CD4-positive, alpha-beta T cell treated with Interferon gamma for 1 hour (primary cell): ENCODE results near the gene AURKAIP1.
"Not testable (repeated sequence)": the region's sequence is repeated elsewhere in the genome, so short reads cannot be mapped to it uniquely, and the experiment has no call there.

Source experiments
- DNase-seq: peaks from one replicate; pipeline ENCODE4 v3.0.0-alpha.2; 2020

AURKAIP1 gene

GRCh38 chr1:1385339-1385738, 10.3 kb upstream of the AURKAIP1 start:
- not testable (repeated sequence) for DNase-seq

- DNase-seq: no peak
Measured at GRCh38 chr1:1381294-1381693, 6.3 kb upstream of the AURKAIP1 start.

- no peak for DNase-seq
Measured at GRCh38 chr1:1380860-1381259, 5.9 kb upstream of the AURKAIP1 start.

DNA sequence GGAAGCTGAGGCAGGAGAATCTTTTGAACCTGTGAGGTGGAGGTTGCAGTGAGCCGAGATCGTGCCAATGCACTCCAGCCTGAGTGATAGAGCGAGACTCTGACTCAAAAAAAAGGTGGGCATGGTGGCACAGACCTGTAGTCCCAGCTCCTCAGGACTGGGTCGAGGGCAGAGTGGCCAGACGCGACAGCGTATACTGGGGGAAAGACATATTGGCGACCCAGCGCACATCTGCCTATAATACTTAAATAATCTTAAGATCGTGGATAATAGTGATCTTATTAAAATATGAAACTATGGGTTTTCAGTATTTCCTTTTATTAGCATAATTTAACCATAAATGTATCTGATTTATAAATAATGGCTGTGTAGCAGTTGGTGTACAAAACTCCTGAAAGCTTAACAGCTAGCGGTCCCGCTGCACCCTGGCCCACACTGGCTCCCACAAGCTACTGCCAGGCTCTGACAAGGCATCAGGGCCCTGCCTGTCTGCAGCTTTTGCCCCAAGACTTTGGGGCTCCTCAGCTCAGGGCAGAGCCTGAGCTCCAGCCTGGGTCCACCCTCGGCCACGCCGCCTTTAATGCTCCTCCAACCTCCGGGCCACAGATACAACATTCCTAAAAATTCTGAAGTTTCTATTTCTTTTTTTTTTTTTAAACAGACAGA, 2.7 kb upstream of the AURKAIP1 start:
- DNase-seq: no peak

- DNase-seq: no peak
Measured at GRCh38 chr1:1376551-1377226, 1.7 kb upstream of the AURKAIP1 start.

DNA sequence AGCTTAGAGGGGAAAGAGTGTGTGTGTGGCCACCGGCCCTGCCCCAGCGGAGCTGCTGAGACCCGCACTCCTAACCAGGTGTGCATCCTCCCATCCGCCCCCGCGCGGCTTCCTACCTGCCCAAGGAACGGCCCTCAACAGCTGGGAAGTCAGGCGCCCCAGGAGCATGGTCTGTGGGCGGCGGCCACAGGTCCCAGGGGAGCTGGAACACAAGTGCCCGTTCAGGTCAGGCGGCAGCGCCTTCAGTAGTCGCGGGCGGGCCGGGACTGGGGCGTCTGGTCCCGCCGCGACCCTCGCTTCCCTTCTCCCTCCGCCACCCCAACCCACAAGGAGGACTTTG, 448 bp downstream of the AURKAIP1 start:
- no peak for DNase-seq

GRCh38 chr1:1373815-1374588, 1.0 kb downstream of the AURKAIP1 start:
- DNase-seq: no peak

DNA sequence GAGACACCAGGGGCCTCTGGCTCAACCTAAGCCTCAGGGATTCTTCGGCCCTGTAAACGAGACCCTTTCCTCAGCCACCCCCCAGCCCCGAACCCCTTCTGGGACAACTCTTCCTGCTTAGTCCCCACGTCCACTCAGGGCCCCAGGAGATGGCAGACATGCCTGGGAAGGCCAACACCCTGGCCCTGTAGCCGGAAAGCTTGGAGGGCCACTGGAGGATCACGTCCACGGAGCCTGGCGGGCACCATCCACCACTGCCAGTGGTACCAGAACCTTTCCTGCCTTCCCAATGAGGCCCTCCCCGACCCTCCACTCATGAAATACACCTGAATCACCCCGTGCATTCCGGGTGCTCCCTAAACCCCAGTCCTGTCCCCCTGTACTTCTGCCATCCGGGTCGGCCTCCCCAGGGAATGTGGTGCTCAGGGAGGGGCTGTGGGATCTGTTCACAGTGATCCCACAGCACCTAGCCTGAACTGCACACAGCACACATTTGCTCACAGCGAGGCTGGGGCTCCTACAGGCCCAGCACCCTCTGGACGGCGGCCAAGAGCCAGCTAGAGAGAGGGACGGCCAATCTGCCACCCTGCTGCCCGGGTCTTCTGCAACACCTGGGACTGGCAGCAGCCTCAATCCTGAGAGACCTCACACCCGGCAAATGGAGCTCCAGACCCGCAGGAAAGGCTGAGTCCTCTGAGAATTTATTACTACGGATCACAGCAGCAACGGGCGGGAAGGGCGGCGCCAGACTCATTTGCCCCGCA, 1.8 kb downstream of the AURKAIP1 start:
- DNase-seq: no peak

DNA sequence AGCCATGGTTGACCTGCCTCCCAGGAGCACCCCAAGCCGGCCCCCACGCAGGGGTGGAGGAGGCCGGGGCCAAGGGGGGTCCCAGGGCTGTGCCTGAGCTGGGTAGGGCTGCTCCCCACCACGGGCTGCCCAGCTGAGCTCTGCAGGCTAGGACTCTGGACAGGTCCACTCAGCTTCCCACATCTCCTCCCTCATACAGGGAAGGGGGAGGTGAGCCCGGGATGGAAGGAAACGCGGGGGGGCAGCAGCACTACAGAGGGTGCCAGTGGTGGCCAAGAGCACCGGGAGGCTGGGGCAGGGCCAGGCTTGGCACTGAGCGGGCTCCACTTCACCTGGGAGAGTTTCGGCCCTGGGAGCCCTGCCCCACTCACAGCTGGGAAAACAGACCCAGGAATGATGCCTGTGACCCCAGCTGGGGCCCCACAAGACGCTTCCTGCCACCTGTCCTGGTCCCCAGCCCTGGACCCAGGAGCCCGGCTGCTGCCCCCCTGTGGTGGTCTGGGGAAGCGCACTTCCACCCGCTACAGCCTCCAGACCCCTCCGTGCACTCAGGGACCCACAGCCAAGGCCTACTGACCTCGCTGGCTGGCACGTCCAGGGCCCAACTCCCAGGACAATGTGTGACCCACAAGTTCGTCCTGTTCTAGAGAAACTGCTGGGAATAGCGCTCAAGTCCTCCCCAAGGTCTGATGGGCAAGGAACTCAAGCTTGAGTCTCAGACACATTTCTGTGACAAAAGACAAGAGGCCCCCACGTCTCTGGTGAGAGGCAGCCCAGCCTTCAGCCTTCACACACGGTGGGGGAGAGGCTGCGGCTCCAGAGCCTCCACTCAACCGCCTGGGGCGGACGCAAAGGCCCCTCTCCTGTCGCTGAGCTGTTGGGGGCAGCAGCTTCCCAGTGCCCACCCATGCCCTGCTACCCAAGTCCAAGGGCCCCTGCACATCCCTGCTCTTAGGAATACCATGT, 3.0 kb downstream of the AURKAIP1 start:
- DNase-seq: peak; percentile 66

DNA sequence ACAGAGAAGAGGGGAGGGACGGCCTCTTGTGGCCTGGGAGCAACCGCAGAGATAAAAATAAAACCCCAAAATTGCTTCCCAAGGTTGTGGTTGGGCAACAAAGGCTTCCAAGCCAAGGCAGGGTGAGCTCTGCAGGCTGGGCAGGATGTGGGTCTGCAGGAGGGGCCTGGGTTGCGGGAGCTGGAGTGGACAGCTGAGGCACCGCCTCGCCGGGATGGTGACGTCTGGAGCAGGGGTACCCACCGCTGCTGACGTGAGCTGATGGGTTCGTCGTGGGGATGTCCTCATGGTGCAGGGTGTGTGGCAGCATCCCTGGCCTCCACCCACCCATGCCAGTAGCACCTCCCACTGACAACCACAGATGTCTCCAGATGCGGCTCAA, 3.7 kb downstream of the AURKAIP1 start:
- peak; percentile 85 for DNase-seq

GRCh38 chr1:1370771-1371300, 4.2 kb downstream of the AURKAIP1 start:
- no peak for DNase-seq

DNA sequence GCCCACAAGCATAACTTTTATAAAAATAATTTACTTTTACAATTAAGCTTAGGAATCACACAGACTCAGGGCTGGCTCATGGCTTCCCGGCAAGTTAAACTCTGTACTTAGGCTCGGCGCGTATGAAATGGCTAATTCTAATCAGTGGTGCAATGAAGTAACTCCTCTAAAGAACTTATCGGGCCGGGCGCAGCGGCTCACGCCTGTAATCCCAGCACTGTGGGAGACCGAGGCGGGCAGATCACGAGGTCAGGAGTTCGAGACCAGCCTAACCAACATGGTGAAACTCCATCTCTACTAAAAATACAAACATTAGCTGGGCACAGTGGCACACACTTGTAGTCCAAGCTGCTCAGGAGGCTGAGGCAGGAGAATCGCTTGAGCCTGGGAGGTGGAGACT, 4.9 kb downstream of the AURKAIP1 start:
- not testable (repeated sequence) for DNase-seq

DNA sequence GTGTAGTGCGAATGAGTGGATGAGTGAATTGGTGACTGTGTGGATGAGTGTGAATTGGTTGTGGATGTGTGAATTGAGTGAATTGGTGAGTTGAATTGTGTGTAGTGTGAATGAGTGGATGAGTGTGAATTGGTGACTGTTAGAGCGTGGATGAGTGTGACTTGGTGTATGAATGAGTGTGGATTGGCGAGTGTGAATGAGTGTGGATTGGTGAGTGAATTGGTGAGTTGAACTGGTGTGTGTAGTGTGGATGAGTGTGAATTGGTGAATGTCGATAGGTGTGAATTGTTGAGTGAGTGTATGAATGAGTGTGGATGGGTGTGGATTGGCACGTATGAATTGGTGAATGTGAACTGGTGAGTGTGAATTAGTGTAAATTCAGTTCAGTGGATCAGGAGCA, 7.7 kb downstream of the AURKAIP1 start:
- DNase-seq: no peak

- DNase-seq: no peak
Measured at GRCh38 chr1:1366699-1367066, 8.3 kb downstream of the AURKAIP1 start.

- no peak for DNase-seq
Measured at GRCh38 chr1:1365875-1366698, 8.9 kb downstream of the AURKAIP1 start.

DNA sequence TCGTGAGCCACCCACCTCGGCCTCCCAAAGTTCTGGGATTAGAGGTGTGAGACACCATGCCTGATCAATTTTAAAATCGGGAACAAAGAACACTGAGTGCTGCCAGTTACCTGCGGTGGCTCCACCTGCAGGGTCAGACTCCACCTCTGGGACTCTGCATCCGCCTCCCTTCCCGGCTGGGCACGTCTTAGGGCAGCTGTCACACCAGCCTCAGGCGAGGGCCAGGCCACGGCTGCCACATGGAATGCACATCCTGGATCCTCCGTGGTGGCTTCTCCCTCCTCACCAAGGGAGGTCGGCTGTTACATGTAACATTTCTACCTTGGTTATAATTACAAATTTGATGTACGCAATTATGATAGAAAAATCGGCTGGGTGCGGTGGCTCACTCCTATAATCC, 10.7 kb downstream of the AURKAIP1 start:
- no peak for DNase-seq

DNA sequence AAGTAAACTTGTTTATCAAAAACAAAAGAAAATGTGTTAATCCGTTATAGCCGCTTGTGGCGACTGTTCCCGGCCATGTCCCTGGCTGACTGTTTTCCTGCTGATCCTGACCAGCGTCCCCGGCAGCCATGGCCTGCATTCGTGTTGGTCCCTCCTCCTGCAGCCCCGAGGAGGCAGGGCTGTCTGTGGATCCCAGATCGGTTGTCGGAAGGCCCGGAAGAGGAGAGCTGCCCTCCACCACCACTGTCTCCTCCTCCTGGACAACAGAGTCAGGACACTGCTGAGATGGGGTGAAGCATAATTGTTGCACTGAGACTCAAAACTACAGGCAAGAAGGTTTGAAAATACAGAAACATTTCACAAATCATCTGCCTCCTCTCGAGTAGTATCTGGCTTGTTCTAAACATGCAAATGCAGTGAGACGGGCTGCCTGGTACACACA, 13.0 kb downstream of the AURKAIP1 start:
- no peak for DNase-seq

GRCh38 chr1:1361233-1361981, 13.6 kb downstream of the AURKAIP1 start:
- DNase-seq: no peak

- DNase-seq: no peak
Measured at GRCh38 chr1:1360506-1361169, 14.4 kb downstream of the AURKAIP1 start.
